ENCODE results near the gene TNFRSF14.

DNA sequence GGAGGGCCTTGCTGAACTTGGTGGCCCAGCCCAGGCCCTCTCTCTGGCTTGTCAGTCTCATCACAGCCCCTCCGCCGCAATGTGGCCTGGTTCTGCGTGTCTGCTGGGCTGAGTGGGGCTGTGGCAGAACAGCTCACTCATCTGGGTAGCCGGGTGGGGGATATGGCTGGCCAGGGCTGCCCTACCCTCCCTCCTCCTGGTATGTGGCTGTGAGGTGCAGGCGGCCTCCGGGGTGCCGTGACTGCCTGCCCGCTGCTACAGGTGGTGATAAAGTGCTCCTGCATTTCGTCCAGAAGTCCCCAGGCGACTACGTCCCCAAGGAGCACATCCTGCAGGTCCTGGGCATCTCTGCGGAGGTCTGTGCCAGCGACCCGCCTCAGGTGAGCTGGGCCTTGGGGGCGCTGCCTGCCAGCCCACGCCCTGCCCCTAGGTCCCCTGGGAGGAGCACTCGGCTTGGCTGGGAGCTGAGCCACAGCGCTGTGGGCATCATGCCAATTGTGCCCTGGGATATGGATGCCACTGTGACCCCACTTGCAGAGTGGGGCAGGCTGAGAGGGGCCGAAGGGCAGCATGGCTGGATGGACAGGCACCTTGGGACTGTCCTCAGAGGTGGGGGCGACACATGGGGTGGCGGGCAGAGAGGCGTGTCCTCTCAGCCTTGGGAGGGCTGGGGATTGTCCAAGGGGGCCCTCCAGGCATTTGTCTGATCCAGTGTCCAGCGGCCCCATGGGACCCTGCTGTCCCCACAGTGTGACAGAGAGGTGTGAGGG, 32.7 kb downstream of the TNFRSF14 start:
- TF ChIP-seq CTCF (conservative IDR thresholded peaks at IDR 0.05; ENCODE audit: low read length) (no peak), EZH2phosphoT487 (IDR thresholded peaks at IDR 0.05; ENCODE audit: borderline replicate concordance, low read depth, low read length) (no peak)
